ENCODE data around the gene FARS2. TPM values are rescaled to one million over a fixed set of nuclear protein-coding genes. Genes with fewer than 3 reads are reported as not detected.

Gene FARS2
- total RNA-seq = 17.8 and 27.3 TPM in 2 replicates

GRCh38 chr6:5260661-5261544 is at the start of gene FARS2, which contains the start of gene LYRM4:
Gene FARS2, plus strand, starts transcription at chr6:5261513.
Gene LYRM4, minus strand, starts transcription at chr6:5260950. Its CDS starts 217 bp downstream, at chr6:5260733.

Other genes starting within 250 kb of the FARS2 start
- gene PPP1R3G, start 176.2 kb upstream of the FARS2 start, total RNA-seq = 0.34 and 0.93 TPM in 2 replicates
- gene LYRM4, start 563 bp upstream of the FARS2 start, total RNA-seq = 8.5 and 11.6 TPM in 2 replicates

Data from nasal cavity respiratory epithelium epithelial cell of viscerocranial mucosa (primary cell).